ENCODE results near the gene NIP7.
"Not testable (repeated sequence)": the region's sequence is repeated elsewhere in the genome, so short reads cannot be mapped to it uniquely, and the experiment has no call there.

NIP7 gene

DNA sequence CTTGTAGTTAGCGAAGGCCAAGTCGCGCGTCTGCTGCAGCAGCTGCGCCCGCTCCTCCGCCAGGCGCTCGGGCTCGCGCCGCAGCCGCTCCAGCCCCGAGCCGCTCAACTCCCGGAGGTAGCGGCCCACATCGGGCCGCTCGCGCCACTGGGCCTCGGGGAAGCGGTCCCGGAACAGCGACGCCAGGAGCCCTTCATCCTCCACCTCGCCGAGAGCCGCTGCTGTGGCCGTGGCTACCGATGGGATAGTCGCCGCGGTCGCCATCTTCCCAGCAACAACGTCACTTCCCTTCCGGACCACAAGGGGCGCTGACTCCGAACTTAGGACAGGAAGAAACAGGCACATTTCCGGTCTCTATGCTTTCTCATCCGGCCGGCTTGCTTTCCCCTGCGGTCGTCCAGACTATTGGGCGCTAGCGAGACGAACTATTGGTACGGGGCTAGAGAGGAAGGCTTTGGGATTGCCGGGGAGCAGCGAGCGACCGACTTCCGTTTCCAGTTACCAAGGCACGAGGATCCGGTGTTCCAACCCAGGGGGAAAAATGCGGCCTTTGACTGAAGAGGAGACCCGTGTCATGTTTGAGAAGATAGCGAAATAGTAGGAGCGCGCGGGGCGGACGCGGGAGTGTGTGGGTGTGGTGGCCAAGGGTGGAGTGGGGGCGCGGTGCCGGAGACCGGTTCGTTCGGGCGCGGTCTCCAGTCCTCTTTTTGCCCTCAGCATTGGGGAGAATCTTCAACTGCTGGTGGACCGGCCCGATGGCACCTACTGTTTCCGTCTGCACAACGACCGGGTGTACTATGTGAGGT, at the start of gene NIP7, which contains the start of gene COG8:
Gene NIP7, plus strand, starts transcription at position 484 of the 806 bp plus-strand sequence. Its CDS starts 58 bp downstream, at position 542.
Gene COG8, minus strand, starts transcription at position 276 of the 806 bp plus-strand sequence. Its CDS starts 12 bp downstream, at position 264.
- peak; percentile 99 for DNase-seq

- not testable (repeated sequence) for DNase-seq
Measured at GRCh38 chr16:69291657-69292056, 47.9 kb upstream of the NIP7 start.

- no peak for DNase-seq
Measured at GRCh38 chr16:69293401-69293800, 46.2 kb upstream of the NIP7 start.

GRCh38 chr16:69294051-69294450, 45.5 kb upstream of the NIP7 start:
- no peak for DNase-seq

GRCh38 chr16:69296771-69297170, 42.8 kb upstream of the NIP7 start:
- DNase-seq: not testable (repeated sequence)

DNA sequence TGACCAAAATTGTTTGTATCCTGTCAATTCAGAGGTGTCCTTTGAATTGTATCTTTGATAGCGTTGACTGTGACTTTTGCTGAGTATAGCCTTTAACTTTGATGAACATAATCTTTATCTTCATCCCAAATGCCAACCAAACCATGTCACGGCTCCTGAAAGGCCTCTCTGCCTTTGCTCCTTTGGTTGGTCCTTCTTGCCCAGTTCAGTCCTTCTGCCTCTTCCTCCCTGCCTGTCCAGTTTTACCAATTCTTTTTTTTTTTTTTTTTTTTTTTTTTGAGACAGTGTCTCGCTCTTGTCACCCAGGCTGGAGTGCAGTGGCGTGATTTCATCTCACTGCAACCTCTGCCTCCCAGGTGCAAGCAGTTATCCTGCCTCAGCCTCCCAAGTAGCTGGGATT, 41.3 kb upstream of the NIP7 start:
- no peak for DNase-seq

DNA sequence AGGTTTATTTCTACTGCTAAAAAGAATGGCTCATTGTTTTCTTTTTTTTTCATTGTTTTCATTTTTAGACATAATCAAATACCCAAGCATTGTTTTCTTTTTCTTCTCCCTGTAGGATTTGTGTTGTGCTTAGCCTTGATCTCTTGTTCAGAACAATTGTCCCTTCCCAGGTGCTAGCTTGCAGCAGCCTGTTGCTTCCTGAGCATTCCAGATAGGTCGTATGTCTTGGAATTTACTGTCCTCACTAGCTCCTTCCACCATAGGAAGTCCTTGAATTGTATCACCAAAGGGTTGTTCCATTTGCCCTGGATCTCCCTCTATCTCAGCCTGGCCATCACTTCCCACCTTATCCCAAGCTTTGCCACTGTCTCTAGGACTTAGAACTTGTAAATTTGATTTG, 38.4 kb upstream of the NIP7 start:
- DNase-seq: no peak

DNA sequence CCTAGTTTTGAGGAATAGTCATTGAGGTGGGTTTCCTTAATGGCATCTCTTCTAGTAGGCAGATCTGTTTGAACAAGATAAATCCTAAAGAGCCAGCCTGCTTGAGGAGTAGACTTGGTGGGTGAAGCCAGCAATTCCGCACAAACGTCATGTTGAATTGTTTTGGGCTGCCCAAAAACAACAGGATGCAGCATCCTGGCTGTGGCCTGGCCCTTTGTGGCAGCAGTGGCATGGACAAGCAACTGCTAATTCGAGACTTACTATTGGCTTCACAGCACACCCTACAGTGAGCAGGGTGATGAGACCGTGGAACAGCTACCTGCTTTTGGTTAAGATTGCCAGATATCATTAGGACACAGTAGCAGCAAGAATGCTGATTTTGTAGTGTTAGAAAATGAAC, 37.7 kb upstream of the NIP7 start:
- DNase-seq: no peak

DNA sequence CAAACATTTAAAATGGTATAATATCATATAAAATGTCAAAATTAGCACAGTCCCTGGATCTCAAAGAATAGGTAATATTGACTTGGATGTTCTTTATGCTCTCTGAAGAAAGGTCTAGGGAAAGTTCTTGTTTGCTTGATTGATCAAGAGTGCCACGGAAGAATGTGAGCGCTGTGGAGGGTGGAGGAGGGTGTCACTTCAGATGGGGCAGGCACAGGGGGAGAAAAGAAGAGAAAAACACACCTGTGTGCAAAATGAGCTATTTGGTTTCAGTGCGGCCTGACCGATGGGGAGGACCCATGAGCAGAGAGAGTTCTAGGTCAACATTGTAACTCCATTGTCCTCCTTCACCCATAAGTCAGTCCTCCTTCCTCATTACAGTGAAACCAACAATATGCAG, 37.3 kb upstream of the NIP7 start:
- DNase-seq: no peak

- no peak for DNase-seq
Measured at GRCh38 chr16:69306031-69306430, 33.5 kb upstream of the NIP7 start.

DNA sequence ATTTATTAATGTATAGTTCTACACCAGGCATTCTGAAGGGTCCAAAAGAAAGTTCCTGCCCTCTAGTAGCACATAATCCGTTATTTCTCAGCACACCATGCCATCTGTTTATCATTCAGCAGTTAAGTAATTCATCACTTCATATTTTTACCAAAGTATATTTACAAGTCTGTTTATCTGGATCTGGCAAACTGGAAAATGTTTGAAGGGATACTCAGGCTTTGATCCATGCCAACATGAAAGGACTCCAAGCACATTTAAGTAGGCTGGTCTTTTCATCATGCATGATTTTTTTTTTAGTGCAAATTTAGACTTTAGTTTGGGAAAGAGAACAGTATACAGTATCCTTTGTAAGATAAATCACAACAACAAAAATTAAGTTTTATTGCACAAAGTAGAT, 32.5 kb upstream of the NIP7 start:
- DNase-seq: no peak

- no peak for DNase-seq
Measured at GRCh38 chr16:69307856-69308255, 31.7 kb upstream of the NIP7 start.

- no peak for DNase-seq
Measured at GRCh38 chr16:69309316-69309715, 30.3 kb upstream of the NIP7 start.

GRCh38 chr16:69310653-69311532, 28.7 kb upstream of the NIP7 start, which contains the start of gene VPS4A:
Gene VPS4A, plus strand, starts transcription at chr16:69311350. Its CDS starts 162 bp downstream, at chr16:69311512.
- peak; percentile 96 for DNase-seq

- DNase-seq: peak; percentile 53
Measured at GRCh38 chr16:69311533-69312387, 27.8 kb upstream of the NIP7 start.

DNA sequence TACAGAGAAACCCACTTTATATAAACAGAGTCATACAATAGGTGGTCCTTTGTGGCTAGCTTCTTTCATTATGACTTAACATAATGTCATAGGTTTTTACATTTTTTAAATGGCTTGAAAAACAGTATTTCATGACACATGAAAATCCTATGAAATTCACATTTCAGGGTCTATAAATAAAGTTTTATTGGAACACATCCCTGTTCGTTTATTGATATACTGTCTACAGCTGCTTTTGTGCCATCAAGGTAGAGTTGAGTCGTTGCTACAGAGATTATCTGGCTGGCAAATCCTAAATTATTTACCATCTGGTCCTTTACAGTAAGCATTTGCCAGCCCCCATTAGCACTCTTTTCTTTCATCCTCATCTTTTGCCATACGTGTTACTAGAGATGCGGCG, 26.1 kb upstream of the NIP7 start:
- DNase-seq: peak; percentile 49

- DNase-seq: no peak
Measured at GRCh38 chr16:69314534-69314933, 25.0 kb upstream of the NIP7 start.

GRCh38 chr16:69315486-69316311, 23.9 kb upstream of the NIP7 start:
- DNase-seq: no peak

DNA sequence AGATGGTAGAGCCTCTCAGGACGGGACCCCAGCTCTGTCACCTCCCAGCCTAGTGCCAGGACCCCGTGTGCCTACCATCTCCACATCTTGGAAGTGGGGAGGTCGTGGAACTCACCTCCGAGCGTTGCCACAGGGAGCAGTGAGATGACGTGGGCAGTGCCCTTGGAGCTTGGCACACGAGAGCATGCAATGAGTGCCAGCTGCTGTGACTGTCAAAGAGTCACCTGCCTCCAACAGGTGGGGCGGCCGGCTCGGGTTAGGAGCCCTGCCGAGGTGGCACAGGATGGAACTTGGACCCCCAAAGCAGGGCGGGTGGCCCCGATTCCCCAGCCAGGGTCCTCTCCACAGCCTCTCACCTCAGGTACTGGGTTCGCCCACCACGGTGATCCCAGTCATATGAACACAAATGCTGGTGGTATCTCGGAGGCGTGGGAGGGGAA, 23.0 kb upstream of the NIP7 start:
- DNase-seq: no peak

DNA sequence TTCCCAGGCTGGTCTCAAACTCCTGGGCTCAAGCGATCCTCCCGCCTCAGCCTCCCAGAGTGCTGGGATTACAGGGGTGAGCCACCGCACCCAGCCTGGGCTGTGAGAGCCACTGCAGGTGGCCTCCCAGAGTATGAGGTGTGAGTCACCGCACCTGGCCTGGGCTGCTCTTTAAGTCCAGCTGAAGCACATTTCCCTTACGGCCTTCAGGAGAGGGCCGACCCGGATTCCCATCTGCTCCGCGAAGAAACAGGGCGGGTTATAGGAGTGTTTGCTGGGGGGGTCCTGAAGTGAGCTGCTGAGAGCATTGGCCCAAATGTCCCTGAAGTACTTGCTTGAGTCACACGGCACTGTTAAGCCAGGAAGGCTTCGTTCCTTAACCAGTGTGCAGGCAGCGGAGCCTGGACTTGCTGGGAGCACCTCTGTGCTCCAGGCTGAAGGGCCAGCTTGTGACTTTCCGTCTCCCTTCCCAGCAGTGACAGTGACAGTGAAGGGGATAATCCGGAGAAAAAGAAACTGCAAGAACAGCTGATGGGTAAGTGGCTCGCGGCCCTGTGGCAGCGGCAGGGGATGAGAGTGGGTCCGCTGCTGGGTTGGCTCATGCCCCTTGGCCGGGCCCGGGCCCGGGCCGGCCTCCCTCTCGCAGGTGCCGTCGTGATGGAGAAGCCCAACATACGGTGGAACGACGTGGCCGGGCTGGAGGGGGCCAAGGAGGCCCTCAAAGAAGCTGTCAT, 21.2 kb upstream of the NIP7 start:
- no peak for DNase-seq

- no peak for DNase-seq
Measured at GRCh38 chr16:69318911-69319289, 20.7 kb upstream of the NIP7 start.
